ENCODE data around the gene MAP1A. TPM values are rescaled to one million over a fixed set of nuclear protein-coding genes. Genes with fewer than 3 reads are reported as not detected.

MAP1A gene
- total RNA-seq, 2 donors from 2014 or later: 1.9 to 5.6 TPM

- Histone ChIP-seq H3K9ac (ENCODE audit: low read depth in 2 of 2, low read length in 2 of 2) (no peak overlapping the region), H3K36me3 (no peaks in the 10 kb centered on the region), H3K9me3 (no peaks in the 10 kb centered on the region), H3K27me3 (no peaks in the 10 kb centered on the region), H3K27ac (no peak overlapping the region), H3K4me3 (no peak overlapping the region), H3K4me1 (no peaks in the 10 kb centered on the region)
- intact Hi-C loops (cut with DNase I): no loop called here
- no peak for TF ChIP-seq CTCF (IDR thresholded peaks at IDR 0.05)
- no peak for DNase-seq
Measured at GRCh38 chr15:43523646-43524045, 6.2 kb downstream of the MAP1A start.

- intact Hi-C loops (cut with DNase I): no loop called here
- Histone ChIP-seq H3K4me1 (no peaks in the 10 kb centered on the region), H3K27ac (no peak overlapping the region), H3K27me3 (no peaks in the 10 kb centered on the region), H3K36me3 (no peaks in the 10 kb centered on the region), H3K9ac (ENCODE audit: low read depth in 2 of 2, low read length in 2 of 2) (no peak overlapping the region), H3K9me3 (no peaks in the 10 kb centered on the region), H3K4me3 (no peak overlapping the region)
- TF ChIP-seq CTCF (IDR thresholded peaks at IDR 0.05): no peak
- no peak for DNase-seq
Measured at GRCh38 chr15:43524254-43524845, 6.9 kb downstream of the MAP1A start.

GRCh38 chr15:43525131-43525530, 7.7 kb downstream of the MAP1A start:
- Histone ChIP-seq H3K27me3 (no peaks in the 10 kb centered on the region), H3K27ac (no peak overlapping the region), H3K4me3 (no peak overlapping the region), H3K9me3 (no peaks in the 10 kb centered on the region), H3K36me3 (no peaks in the 10 kb centered on the region), H3K4me1 (no peaks in the 10 kb centered on the region), H3K9ac (ENCODE audit: low read depth in 2 of 2, low read length in 2 of 2) (no peak overlapping the region)
- intact Hi-C loops (cut with DNase I): no loop called here
- no peak for TF ChIP-seq CTCF (IDR thresholded peaks at IDR 0.05)
- no peak for DNase-seq

GRCh38 chr15:43526261-43526930, 9.0 kb downstream of the MAP1A start:
- Histone ChIP-seq H3K36me3 (no peaks in the 10 kb centered on the region), H3K27me3 (no peaks in the 10 kb centered on the region), H3K4me3 (no peak overlapping the region), H3K9ac (ENCODE audit: low read depth in 2 of 2, low read length in 2 of 2) (no peak overlapping the region), H3K27ac (no peak overlapping the region), H3K9me3 (no peaks in the 10 kb centered on the region), H3K4me1 (no peaks in the 10 kb centered on the region)
- DNase-seq: no peak
- no peak for TF ChIP-seq CTCF (IDR thresholded peaks at IDR 0.05)
- intact Hi-C loops (cut with DNase I): no loop called here

GRCh38 chr15:43527016-43527801, 9.8 kb downstream of the MAP1A start:
- no peak overlapping the region for H3K9ac ChIP-seq (ENCODE audit: low read depth in 2 of 2, low read length in 2 of 2)
- no peak overlapping the region for H3K4me3 ChIP-seq
- H3K4me1 ChIP-seq: no peaks in the 10 kb centered on the region
- no peak overlapping the region for H3K27ac ChIP-seq
- no peaks in the 10 kb centered on the region for H3K36me3 ChIP-seq
- no peaks in the 10 kb centered on the region for H3K27me3 ChIP-seq
- H3K9me3 ChIP-seq: no peaks in the 10 kb centered on the region
- DNase-seq: no peak
- no peak for TF ChIP-seq CTCF (IDR thresholded peaks at IDR 0.05)
- intact Hi-C loops (cut with DNase I): no loop called here

Data from colonic mucosa (tissue), 4 donors.